Measurements from ENCODE around the gene SKAP1.
"Not testable (repeated sequence)": the region's sequence is repeated elsewhere in the genome, so short reads cannot be mapped to it uniquely, and the experiment has no call there.

The SKAP1 gene

DNA sequence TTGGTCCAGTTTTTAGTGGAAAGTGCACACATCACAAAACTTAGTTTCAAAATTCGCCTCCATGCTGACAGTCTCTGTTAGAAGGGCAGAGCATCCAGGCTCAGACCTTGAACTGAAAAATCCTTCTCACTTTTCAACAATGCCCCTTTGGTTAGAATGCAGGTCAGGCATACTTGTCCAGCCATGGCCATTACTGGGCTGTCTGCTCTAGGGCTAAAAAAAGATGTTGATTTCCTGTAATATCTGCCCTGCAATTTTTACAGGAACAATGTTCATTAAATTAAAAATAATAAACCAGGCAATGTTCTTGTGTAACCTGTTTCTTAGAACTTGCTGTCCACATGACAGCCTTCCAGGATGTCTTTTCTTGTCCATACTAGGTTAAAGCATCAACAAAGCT is 200.1 kb downstream of the SKAP1 start:
- in situ Hi-C loops (cut with MboI; ENCODE audit: low sequenced_read_pairs), result no loop called here

- in situ Hi-C loops (cut with MboI; ENCODE audit: low sequenced_read_pairs), result no loop called here
These were observed 201.3 kb downstream of the SKAP1 start for GRCh38 chr17:48228720-48229119.

DNA sequence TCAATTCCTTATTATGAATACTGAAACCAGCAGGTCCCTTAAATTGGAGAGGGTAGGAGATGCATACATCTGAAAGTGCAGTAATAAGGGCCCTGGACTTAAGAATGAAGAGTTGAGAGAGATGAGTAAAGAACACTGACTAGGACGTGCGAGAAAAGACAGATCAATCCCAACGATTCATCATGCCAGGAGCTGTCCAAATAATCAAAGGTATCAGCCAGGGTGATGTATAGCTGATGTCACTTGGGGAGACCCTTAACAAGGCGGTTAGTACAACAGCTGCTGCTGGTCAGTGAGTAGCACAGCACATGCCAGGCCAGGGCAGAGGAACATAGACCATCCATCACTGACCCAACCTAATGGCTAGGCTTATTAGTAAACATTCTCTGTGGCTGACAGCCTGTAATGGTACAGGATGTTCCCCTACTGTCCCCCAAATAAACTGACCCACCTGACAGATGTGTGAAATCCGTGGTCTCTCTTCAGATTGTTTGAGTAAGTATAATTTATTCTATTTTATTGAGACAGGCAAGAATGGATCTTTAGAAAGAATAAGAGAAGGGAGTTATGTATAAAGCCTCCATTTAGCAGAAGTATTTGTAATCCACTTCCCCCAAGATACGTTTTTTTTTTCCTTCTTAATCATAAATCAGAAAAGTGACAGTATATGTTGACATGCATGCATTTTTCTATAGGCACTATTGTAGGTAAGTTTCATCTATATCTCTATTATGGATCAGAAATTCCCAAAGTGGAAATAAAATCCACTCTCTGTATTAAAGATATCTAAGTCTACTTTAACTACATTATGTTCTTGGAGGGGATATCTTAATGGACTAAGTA is 204.1 kb downstream of the SKAP1 start:
- in situ Hi-C loops (cut with MboI; ENCODE audit: low sequenced_read_pairs), result no loop called here

- in situ Hi-C loops (cut with MboI; ENCODE audit: low sequenced_read_pairs), result no loop called here
These were observed 206.1 kb downstream of the SKAP1 start for GRCh38 chr17:48223945-48224344.

- in situ Hi-C loops (cut with MboI; ENCODE audit: low sequenced_read_pairs), result no loop called here
These were observed 210.4 kb downstream of the SKAP1 start for GRCh38 chr17:48219617-48220016.

DNA sequence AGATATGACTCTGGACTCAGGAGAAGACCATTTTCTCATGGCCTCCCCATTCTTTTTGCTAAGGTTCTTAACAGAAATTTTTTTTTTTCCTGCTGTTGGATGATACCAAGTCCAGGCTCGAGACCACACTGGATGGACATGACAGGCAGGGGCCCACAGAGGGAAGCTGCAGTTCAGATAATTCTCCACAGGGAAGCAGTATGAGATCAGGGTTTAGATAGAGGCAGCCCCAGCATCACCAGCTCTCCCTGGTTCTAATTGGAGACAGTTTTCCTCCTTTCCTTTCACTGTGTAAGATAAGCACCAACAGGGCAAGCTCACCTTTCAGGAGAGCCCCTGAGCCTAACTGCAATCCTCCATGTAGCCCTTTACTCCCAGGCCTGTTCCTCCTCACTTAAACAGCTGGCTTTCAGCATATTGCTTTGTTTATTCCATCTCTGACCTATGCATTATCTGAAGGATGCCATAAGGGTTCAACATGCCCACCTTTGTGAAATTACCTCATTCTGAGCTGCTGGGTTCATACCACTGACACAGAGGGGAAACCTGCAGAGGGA is 214.4 kb downstream of the SKAP1 start:
- in situ Hi-C loops (cut with MboI; ENCODE audit: low sequenced_read_pairs), result no loop called here

- in situ Hi-C loops (cut with MboI; ENCODE audit: low sequenced_read_pairs), result no loop called here
These were observed 216.2 kb downstream of the SKAP1 start for GRCh38 chr17:48213797-48214196.

DNA sequence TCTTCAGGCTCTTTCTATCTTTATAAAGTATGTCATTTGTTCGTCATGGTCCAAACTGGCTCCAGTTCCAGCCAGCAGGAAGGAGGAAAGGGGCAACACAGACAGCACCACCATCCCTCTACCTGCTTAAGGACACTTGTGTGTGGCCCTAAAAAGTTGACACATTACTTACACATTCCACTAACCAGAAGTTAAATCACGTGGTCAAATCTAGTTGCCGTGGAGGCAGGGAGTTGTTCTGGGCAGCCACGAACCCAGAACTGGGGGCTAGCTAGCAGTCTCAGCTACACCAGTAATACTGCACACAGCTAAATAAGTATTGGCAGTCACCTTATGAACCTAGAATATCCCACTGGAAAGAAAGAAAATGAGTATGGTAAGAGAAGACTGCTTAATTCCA is 218.2 kb downstream of the SKAP1 start:
- in situ Hi-C loops (cut with MboI; ENCODE audit: low sequenced_read_pairs), result no loop called here

- in situ Hi-C loops (cut with MboI; ENCODE audit: low sequenced_read_pairs), result no loop called here
These were observed 219.0 kb downstream of the SKAP1 start for GRCh38 chr17:48211011-48211410.

- in situ Hi-C loops (cut with MboI; ENCODE audit: low sequenced_read_pairs), result no loop called here
These were observed 220.0 kb downstream of the SKAP1 start for GRCh38 chr17:48209973-48210372.

DNA sequence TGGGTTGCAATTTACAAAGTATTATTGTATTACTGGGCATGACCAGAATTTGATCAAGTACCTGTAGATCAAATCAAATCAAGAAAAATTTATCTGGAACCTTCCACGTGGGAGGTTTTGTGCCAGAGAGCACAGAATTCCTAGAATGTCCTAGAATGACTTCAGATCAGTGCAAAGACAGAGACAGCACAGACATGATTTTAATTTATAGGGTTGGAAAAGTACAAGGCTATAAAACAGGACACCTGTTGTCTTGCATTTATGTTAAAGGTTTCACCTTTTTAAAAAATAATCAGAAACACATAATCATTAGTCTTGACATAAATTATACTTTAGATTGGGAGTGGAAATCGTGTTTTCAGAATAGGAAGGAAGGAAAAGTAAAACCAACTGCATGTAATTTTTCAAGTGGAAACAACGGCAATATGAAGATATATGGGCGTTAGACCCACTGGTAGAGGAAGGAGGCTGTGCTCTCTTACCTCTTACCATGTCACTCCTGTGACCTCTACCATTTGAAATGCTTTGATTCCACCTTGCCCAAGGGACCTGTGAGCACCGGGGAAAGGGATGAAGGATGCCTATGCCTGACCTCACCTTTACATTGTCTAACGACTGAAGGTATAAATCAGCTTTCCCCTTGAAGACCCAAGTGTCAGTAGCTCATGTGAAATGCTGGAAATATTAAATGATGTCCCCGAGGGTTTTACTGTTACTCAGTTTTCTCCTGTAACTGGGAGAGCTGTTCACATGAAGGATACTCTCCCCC is 222.1 kb downstream of the SKAP1 start:
- in situ Hi-C loops (cut with MboI; ENCODE audit: low sequenced_read_pairs), result no loop called here

- in situ Hi-C loops (cut with MboI; ENCODE audit: low sequenced_read_pairs), result not testable (repeated sequence)
These were observed 223.0 kb downstream of the SKAP1 start for GRCh38 chr17:48207036-48207435.

DNA sequence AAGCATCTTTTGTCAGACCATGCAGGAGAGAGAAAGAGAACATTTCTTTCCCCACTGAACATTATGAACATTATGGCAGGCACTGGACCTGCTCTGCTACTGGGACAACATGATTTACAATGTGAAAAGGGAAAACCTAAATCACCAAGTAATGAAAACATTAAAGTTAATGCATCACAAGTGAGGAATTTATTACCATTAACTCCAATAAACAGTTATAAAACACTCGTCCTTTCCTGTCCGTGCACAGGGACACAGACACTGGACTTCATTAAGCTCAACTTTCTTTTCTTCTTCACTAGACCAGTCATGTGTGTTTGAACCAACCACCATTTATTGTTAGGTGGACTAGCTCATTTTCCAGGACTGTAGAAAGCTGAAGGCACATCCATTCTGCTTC is 227.1 kb downstream of the SKAP1 start:
- in situ Hi-C loops (cut with MboI; ENCODE audit: low sequenced_read_pairs), result no loop called here

DNA sequence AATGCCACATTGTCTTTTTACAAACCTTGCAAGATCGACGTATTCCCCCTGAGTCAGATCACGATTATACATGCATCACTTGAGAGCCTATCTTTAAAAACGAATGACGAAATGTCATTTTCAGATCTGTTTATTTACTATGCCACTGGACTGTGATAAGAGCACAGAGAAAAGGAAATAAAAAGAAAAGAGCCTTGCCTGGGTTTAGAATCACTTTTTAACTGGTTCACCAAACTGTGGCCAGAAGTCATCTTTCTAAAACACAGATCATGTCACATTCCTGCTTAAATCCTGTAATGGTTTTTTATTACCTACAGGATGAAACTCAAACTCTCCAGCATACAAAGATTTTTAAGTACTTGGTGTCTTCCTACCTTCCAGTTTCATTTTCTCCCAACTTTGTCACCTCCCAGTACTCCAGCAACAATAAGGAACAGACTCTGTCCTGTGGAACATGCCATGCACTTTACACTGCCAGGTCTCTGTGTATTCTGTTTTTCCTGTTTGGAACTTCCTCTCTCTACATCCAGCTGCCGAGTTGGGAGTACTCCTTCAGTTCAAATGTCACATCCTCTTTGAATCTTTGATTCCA is 231.0 kb downstream of the SKAP1 start:
- in situ Hi-C loops (cut with MboI; ENCODE audit: low sequenced_read_pairs), result no loop called here

DNA sequence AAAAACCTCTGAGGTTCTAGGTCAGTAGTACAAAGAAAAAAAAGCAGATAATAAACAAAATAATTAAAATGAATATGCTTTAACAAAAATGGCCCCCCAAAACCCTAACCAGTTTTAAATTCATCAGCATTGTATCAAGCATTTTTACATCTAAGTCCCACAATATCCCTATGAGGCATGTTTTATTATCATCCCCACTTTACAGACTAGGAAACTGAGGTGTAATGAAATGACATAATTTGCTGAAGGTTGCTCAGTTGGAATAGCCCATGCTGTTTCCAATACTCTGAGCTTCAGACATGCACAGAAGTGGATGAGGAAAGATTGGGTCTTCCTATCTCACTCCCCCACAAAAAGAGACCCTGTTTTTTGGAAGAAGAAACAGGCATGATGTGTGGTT is 234.1 kb downstream of the SKAP1 start:
- in situ Hi-C loops (cut with MboI; ENCODE audit: low sequenced_read_pairs), result no loop called here

DNA sequence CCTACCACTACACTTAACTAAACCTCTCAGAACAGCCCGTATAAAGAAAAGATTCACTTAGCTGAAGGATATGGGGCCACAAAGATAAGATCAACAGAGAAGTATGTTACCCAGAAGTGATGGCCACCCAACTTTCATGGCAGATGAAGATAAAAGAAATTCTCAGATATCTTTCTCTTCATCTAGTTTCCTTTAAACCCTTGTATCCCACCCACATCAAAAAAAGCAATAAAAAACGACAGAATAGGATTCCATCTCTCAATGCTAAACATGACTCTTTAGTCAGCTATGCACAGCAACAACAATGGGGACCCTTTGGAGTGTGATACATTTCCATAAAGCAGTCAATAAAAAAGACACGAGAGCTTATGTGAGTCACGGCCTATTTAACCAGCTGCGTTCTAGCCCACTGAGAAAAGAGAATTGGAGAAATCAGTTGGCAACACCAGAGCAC is 235.9 kb downstream of the SKAP1 start:
- in situ Hi-C loops (cut with MboI; ENCODE audit: low sequenced_read_pairs), result no loop called here

GRCh38 chr17:48192321-48192731 is 237.7 kb downstream of the SKAP1 start:
- in situ Hi-C loops (cut with MboI; ENCODE audit: low sequenced_read_pairs), result no loop called here

DNA sequence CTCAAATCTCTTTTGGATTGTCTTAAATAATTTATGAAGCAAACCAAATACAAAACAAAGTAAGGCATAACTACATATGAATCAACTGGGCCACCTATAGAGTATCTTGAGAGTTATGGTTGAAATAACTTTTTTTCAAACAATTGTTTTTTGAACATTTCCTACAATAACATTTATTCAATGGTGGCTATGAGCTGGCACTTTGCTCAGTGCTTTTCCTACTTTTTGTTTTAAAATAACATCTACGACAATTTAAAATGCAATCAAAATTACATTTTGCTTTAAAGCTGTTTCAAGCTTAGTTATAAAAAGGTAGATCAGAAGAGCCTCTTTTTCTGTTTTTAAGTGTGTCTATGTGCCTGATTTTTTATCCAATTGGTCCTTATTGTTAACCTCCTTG is 238.7 kb downstream of the SKAP1 start:
- in situ Hi-C loops (cut with MboI; ENCODE audit: low sequenced_read_pairs), result no loop called here

DNA sequence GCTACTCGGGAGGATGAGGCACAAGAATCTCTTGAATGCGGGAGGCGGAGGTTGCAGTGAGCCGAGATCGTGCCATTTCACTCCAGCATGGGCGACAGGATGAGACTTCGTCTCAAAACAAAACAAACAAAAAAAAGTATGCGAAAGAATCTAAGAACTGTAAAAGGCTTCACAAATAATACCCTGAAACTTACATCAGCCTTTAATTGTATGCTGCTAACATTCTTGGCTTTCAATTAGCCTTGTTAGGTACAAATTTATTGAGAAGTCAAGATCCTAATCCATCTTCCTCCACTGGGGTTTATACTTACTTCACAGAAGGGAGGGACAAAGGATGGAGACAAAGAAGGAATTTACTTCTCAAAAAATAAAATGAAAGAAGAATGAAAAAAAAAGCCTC is 239.1 kb downstream of the SKAP1 start:
- in situ Hi-C loops (cut with MboI; ENCODE audit: low sequenced_read_pairs), result no loop called here

GRCh38 chr17:48187872-48188608 is 242.0 kb downstream of the SKAP1 start:
- in situ Hi-C loops (cut with MboI; ENCODE audit: low sequenced_read_pairs), result no loop called here

GRCh38 chr17:48186317-48186716 is 243.7 kb downstream of the SKAP1 start:
- in situ Hi-C loops (cut with MboI; ENCODE audit: low sequenced_read_pairs), result not testable (repeated sequence)

All from HL-60/S4 treated with phorbol 12-myristate 13-acetate at 8.2 ng/mL for 4 days and 3 days (cell line).